GM18526 (cell line): ENCODE data around the gene MOCS1.

Experiments
- POLR2A ChIP-seq: IDR thresholded peaks from 3 replicates; pipeline ENCODE4 v1.6.1; 2011; ENCODE audit not compliant: insufficient read length; ENCODE audit errors: extremely low read depth

The MOCS1 gene

DNA sequence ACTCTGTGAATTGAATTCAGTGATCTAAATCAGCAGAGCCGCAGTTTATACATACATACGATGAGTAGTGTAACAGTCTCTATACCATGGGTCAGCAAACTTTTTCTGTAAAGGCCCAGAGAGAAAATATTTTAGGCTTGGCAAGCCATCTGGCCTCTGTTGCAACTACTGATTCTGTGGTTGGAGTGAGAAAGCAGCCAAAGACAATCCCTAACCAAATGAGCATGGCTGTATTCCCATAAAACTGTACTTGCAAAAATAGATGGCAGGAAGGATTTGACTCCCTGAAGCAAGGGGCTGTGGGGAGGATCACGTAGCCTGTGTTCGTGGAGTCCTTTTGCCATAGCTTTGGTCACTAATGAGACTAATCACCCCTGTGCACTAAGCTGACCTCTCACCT, 17.9 kb upstream of the MOCS1 start:
- no peak for TF ChIP-seq POLR2A

DNA sequence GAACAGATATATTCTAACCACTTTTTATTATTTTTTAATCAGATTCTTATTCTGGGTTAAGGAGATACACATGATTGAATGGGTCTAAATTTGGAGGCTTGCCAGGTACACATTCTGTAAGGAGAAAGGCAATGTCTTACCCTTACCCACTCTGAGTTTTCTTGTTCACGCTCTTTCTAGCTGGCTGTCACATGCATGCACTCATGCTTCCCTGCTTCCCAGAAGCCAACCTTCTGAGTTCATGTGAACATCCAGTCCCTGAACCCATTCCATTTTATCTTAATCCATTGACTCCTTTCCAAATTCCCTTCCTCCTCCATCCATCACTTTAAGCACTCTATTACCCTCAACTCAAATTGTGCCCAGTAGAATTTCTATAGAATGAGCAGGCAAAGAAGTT, 17.5 kb upstream of the MOCS1 start:
- no peak for TF ChIP-seq POLR2A

DNA sequence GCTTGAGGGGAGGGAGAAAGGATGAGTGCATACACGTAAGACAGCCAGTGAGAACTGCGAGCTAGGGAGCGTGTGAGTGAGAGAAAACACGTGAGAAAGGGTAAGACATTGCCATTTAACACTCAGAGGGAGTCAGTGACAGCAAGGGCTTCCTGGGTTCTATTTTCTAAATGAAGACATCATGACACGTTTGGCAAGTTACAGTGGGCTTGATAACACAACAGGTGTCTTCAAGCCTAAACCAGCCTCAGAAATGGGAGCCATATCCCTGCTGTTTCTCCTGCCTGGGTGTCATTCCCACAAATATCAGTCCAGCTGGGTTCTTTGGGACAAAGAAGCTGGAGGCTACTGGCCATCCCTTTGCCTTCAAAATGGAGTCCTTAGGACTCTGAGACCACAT, 16.9 kb upstream of the MOCS1 start:
- no peak for TF ChIP-seq POLR2A

DNA sequence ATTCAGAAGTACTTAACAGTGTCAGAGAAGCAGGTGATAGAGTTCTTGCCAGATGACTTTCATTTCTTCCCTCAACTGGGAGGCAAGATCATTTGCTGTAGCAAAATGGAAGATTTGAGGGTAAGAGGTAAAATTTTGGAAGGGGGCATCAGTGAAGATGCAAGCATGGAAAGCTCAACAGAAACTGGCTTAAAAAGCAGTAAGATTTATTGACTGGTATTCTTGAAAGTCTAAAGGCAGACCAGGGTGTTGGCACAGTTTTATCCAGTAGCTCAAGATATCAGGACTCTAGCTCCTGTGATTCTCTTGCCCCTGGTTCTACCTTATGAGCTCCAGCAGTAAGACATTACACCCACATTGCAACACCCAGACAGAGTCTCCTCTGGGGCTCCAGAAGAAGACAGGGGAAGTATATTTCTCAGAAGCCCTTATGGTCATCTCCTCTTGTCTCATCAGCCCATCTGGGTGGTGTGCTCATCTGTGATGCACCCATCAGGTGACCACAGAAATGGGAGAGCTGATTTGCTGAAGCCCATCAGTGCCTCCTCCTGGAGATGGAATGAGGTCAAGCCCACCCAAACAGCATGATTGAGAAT, 16.0 kb upstream of the MOCS1 start:
- no peak for TF ChIP-seq POLR2A

DNA sequence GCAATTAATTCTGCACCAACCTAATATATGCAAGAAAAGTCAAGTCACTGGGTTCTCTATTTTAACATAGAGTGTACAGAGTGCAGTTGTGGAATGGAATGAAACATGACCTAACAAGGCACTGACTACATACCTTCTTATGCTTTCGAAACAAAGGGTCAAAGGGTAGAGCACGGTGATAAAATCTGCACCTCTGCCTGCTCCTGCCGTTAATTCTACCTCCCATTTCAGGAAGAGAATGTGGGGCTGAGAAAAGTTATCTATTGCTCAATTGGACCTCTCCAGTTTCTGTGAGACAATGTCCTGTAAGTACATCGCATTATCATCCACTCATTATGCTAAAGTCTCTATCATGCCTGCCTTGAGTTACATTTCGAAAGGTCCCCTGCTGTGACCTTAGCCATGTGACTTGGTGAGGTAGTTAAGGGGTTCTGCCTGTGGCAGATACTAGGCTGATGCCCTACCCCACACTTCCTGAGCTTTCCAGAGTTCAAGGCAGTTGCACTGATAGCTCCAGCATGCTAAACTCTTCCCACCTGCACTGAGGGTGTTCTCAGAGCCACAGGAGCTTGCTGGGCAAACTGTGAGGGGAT, 14.0 kb upstream of the MOCS1 start:
- TF ChIP-seq POLR2A: no peak

DNA sequence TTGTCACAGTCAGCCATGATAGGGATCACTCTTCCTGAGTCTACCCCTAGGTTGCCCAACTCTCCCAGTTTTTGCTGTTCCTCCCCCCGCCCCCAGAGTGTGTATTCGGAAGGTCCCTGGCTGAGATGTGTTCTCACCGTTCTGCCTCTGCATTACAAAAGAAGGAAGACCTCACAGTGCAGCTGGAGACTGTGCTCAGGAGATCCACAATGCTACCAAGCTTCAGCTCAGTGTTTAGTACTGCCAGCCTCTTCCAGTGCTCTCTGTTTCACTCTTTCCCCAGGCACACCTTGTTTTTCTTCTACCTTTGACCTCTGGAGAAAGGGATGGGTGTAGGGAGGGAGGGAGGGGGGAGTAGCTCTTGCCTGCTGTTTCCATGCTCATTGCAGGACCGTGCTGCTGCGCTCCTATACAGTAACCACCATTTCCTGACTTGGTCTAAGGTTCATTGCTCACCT, 13.4 kb upstream of the MOCS1 start:
- TF ChIP-seq POLR2A: no peak

DNA sequence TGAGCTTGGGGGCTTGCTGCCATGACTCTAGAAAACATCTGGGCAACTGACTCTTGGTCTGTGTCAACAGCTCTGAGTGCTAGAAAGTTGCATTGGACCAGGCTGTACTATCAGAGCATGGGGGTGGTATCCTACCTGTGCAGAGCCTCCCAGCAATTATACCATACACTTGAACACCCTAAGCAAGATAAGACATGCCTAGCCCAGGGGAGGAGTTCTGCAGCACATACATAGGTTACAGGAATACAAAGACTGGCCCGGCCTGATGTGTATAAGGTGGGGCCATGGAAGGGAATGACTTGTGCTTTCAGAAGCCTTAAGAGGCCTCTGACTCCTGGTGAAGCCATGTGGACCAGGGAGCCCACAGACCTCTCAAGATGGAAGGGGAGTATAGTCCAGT, 11.4 kb upstream of the MOCS1 start:
- no peak for TF ChIP-seq POLR2A

DNA sequence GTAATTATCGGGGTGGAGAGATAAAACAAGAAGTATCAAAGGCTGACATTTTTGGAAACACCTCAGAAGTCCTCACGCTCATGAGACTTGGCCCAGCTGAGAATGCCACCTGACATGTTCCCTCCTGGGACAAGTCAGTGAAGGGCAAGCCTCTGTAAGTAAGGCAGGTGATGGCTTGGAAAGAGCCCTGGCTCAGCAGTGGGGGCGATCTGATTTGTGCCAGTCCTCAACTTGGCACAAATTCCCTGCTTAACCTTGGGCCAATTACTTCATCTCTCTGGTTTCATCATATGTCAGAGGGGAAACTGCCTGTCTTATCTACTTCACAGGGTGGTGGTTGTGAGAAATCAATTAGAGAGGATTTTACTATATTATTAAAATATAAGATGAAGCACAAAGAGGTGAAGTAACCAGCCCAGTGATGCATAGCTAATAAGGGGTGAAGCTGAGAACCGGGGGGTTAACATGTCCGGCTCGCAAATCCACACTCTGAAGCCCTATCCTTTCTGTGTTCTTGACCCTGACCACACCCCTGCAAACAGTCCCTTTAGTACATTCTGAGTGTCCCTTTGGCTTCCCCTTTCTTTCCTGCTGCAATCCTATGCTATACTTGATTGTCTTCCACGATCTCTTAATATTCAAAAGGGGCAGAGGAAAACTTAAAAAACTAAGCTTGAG, 8.8 kb upstream of the MOCS1 start:
- no peak for TF ChIP-seq POLR2A

DNA sequence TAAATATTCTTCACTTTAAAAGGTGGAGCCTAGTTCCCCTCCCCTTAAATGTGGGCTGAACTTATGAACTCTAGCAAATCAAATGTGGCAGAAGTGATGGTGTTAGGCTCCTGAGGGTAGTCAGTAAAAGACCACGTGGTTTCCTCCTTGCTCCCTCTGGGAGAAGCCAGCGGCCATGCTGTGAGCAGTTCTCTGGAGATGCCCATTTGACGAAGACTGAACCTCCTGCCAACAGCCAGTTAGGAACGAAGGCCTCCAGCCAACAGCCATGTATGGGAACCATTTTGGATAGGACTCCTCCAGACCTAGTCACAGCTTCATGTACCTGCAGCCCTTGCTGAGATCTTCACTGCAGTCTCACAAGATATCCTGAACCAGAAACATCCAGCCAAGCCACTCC, 7.6 kb upstream of the MOCS1 start:
- no peak for TF ChIP-seq POLR2A

DNA sequence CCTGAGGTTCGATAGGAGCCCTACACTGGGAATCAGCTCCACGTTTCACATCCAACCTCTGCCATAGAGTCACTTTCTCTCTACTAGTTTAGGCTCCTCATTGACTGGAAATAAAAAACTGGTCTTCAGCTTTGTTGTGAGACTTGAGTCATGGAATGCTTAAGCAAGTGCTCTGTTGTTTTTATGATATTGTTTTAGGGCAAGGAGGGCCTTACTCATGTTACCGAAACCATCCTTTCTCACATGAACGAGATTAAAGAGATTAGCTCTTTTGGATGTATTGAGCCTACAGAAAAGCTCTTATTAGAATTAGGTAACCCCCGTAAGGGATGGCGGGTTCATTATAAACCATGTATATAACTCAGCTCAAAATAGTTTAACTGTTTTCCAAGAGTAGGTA, 6.9 kb upstream of the MOCS1 start:
- TF ChIP-seq POLR2A: no peak

DNA sequence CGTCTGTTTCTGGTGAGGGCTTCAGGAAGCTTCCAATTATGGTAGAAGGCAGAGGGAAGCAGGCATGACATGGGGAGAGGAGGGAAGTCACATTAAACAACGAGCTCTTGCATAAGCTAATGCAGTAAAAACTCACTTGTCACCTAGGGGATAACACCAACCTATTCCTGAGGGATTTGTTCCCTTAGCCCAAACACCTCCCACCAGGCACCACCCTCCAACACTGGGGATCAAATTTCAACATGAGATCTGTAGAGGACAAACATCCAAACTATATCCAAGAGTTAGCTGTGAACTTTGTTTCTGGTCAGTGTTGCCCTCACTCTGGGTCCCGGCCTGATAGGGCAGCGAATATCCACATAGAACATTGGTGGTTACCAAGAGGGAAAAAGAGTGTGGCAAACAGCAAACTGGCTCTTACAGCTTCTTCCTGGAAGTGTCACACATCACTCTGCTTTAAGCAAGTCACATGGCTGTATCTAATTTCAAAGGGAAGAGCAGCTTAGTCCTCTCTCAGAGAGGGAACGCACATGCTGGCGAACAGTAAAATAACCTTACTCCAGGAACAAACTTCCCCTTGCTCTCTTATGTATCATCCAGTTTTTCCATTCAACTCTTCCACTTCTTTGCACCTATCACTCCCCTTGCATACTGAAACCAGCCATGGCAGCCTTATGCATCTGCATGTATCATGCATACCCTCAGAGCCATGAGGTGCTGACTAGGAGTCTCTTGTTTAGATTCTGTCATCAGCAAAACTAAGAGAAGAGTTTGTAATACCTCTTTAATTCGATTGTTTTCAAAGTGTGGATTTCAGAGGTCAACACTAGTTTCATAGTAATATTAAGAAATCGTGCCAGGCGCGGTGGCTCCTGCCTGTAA, 4.8 kb upstream of the MOCS1 start:
- TF ChIP-seq POLR2A: no peak

DNA sequence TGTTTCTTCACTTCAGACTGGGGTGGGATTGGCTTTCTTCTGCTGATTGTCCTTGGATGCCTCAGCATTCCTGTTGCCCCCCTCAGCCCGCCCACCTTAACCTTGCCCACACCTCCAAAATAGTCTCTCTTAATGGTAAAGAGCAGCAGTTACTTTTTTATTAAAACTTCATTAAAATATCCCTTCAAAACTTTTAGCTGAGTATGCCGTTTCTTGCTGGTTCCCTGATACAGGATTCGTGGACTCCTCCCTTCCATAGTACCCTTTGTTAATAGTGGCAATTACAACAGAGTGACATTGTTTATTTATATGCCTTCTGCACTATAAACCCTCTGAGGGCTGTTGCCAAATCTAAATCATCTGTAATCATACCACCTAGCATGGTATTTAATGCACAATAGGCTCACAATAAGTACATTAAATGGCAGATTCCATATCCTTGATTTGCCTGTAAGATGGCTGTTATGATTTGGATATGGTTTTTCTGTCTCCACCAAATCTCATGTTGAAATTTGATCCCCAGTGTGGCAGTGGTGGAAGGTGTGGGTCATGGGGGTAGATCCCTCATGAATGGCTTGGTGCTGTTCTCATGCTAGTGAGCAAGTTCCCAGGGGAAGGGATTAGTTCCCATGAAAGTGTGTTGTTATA, 3.5 kb upstream of the MOCS1 start:
- no peak for TF ChIP-seq POLR2A

DNA sequence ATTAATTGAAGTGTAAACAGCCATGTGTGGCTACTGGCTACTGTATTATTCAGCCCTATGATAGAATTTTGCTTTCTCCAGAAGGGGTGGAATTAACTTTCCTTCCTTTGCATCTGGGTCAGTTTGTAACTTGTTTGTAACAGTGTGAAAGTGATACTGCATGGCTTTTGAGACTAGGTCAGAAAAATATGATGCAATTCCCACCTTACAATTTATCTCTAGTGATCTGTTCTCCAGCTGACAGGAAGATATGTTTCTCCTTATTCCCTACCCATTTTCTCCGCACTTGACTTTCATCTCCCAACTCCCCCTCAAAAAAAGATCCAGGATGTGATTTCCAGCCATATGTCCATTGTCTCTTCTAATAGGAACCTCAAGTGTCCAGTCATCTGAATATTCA, 2.6 kb upstream of the MOCS1 start:
- no peak for TF ChIP-seq POLR2A

DNA sequence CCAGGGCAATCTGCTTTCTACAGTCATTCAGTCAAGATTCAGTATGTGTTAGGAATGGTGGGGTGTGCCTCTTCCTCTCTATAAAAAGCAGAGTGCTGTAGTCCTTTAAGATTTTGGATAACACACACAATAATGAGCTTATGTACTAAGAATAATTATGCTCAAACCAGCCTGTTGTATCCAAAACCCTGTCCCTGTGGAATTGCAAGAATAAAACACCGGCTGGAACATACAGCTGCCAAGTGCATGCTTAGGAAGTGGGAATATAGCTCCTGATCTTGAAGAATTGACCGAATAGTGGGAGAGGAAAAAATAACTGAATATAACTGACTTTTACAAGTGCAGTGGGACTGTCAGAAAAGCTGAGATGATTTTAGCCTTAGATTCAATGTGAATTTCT, 979 bp upstream of the MOCS1 start:
- TF ChIP-seq POLR2A: no peak

DNA sequence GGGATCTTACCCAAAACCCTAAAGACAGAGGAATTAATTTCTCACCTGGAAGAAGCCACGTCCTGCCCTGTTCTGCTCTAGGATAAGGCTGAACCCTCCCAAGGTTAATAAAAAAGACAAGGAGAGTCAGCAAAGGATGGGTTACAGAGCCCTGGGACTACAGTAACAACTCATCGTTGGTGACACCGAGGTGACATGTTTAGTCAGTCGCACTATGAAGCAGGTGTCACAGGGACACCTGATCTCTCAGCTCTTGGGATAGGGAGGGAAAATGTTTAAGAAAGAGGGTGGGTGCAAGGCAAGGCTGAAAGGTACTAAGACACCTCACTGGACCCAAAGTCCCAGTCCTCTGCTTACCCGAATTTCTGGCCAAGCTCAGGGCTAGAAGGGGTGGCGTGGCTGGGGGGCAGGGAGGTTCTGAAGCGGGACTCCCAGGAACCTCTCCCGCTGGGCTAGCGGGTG, 562 bp downstream of the MOCS1 start:
- no peak for TF ChIP-seq POLR2A
